Measurements from ENCODE around the gene GLT8D2. TPM values are rescaled to one million over a fixed set of nuclear protein-coding genes. Genes with fewer than 3 reads are reported as not detected.

Gene GLT8D2
- total and polyA plus RNA-seq, 2 donors (not counting 3 experiments of a cell fraction or from before 2014, with no cell fraction given), result 1.7 to 2.6 TPM

DNA sequence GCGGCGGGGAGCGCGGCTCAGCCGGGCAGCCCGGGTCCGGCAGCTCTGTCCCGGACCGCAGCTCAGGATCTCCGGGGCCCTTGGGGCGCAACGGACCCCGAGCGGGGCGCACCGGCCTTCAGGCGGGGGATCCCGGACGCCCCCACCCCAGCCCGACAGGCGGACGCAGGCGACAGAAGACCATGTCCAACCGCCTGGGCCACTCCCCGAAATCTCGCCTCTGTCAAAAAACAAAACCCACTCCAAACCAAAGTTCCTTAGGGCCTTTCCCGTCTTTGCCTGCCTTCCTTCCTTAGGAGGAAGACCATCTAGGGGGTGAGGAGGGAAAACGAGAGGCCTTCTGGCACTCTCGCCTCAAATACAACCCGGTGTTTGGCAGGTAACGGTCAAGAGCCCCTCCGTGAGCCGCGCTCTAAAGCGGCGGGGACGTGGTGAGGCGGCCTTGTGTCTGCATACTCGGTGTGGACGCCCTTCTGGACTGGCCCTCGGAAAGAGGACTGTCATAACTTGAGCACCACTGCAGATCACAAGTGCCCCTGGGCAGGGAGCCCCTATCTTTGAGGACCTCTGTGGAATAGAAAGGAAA lies 14.9 kb upstream of the GLT8D2 start:
- no peaks in the 10 kb centered on the region for H3K9me1 ChIP-seq (replicated peaks; ENCODE audit: control insufficient read depth, extremely low read depth, insufficient read depth, low read length)
- H2AFZ ChIP-seq (ENCODE audit: low read depth, low read length), result peak overlapping the region; percentile 97
- DNase-seq (ENCODE audit: low read depth, low spot score), result peak; percentile 36
- no peaks in the 10 kb centered on the region for H4K20me1 ChIP-seq (replicated peaks; ENCODE audit: control insufficient read depth, extremely low read depth, insufficient read depth, low read length)
- dilution Hi-C loops (cut with MboI; ENCODE audit: extremely low pct_ligation_motif_present, low sequenced_read_pairs), result no loop called here
- CTCF ChIA-PET, result interaction anchor here (1.2 to 2.2 kb wide), 2 partner anchors 44 to 99 kb away, joined by 3 to 22 read pairs; partner anchors contain the start of gene TDG
- peaks cover 13% of the 10 kb centered on the region for H3K79me2 ChIP-seq (ENCODE audit: control insufficient read depth, insufficient read depth, low read length)
- BruUV-seq (replicated peaks), result no TSS peak
- H3K36me3 ChIP-seq (ENCODE audit: control insufficient read depth in 2 of 2, extremely low read depth in 1 of 2, insufficient read depth in 2 of 2, low read length in 2 of 2), result peaks cover 0 to 2% of the 10 kb centered on the region in 2 experiments
- no peaks in the 10 kb centered on the region for H3K9me3 ChIP-seq (replicated peaks; ENCODE audit: control insufficient read depth, insufficient read depth, low read length)
- peak overlapping the region; percentile 86 to 89 (median 86) for H3K4me3 ChIP-seq (replicated peaks in 1 of 3; ENCODE audit: insufficient read depth in 1 of 3, low read depth in 1 of 3, low read length in 3 of 3)
- peak overlapping the region; percentile 43 for H3K9ac ChIP-seq (replicated peaks; ENCODE audit: extremely low read depth, insufficient read depth, low read length)
- H3K4me2 ChIP-seq (ENCODE audit: insufficient read depth, low read length), result peak overlapping the region; percentile 61
- TF ChIP-seq EZH2 (IDR thresholded peaks at IDR 0.05; ENCODE audit: borderline replicate concordance, low read depth, low read length, severe bottlenecking) (no peak), MYC (IDR thresholded peaks at IDR 0.05; ENCODE audit: low read depth, low read length) (no peak), FOS (IDR thresholded peaks at IDR 0.05; ENCODE audit: borderline replicate concordance, insufficient read depth, low read length) (no peak), JUN (IDR thresholded peaks at IDR 0.05; ENCODE audit: borderline replicate concordance, insufficient read depth, insufficient read length, low read depth) (no peak), POLR2AphosphoS5 (IDR thresholded peaks at IDR 0.05; ENCODE audit: insufficient read depth, low read depth, low read length) (no peak), GATA2 (IDR thresholded peaks at IDR 0.05; ENCODE audit: insufficient read depth, insufficient read length, low read depth, low read length) (no peak), POLR2A (IDR thresholded peaks at IDR 0.05; ENCODE audit: low read depth, low read length) (no peak)
- TF ChIP-seq, protein P1, sequence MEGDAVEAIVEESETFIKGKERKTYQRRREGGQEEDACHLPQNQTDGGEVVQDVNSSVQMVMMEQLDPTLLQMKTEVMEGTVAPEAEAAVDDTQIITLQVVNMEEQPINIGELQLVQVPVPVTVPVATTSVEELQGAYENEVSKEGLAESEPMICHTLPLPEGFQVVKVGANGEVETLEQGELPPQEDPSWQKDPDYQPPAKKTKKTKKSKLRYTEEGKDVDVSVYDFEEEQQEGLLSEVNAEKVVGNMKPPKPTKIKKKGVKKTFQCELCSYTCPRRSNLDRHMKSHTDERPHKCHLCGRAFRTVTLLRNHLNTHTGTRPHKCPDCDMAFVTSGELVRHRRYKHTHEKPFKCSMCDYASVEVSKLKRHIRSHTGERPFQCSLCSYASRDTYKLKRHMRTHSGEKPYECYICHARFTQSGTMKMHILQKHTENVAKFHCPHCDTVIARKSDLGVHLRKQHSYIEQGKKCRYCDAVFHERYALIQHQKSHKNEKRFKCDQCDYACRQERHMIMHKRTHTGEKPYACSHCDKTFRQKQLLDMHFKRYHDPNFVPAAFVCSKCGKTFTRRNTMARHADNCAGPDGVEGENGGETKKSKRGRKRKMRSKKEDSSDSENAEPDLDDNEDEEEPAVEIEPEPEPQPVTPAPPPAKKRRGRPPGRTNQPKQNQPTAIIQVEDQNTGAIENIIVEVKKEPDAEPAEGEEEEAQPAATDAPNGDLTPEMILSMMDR (IDR thresholded peaks at IDR 0.05; ENCODE audit: extremely low read depth in 1 of 2, insufficient read depth in 1 of 2, low read depth in 1 of 2, low read length in 2 of 2), result no peak
- TF ChIP-seq, protein P2, sequence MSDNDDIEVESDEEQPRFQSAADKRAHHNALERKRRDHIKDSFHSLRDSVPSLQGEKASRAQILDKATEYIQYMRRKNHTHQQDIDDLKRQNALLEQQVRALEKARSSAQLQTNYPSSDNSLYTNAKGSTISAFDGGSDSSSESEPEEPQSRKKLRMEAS (IDR thresholded peaks at IDR 0.05; ENCODE audit: insufficient read depth, insufficient read length), result no peak
- POLR2A ChIA-PET, result interaction anchor here (0.7 to 0.9 kb wide), 2 partner anchors 73 to 135 kb away, joined by 3 read pairs; partner anchors contain the start of genes HSP90B1 and NFYB
- intact Hi-C loops (cut with micrococcal nuclease), result loop anchor here (2.0 kb wide), 2 partner anchors 100 to 108 kb away; partner anchors contain the start of gene TDG
- H3K4me1 ChIP-seq (ENCODE audit: control insufficient read depth, extremely low read depth, insufficient read depth, low read length), result peaks cover 10% of the 10 kb centered on the region
- no peaks in the 10 kb centered on the region for H3K27me3 ChIP-seq (ENCODE audit: control insufficient read depth in 2 of 2, insufficient read depth in 2 of 2, low read length in 2 of 2)
- no peak for FAIRE-seq
- H3K27ac ChIP-seq (ENCODE audit: insufficient read depth, low read depth, low read length), result peak overlapping the region; percentile 41

Measured in endothelial cell of umbilical vein (primary cell).